Measurements from ENCODE around the gene PLOD2. TPM values are rescaled to one million over a fixed set of nuclear protein-coding genes. Genes with fewer than 3 reads are reported as not detected.
A peak's percentile ranks its signal among the peaks of the same experiment; 100 is the strongest.

Gene PLOD2
- total and polyA plus RNA-seq, 2 of the 4 experiments (the other 2 are of a cell fraction): 84.0 to 117 TPM

- peak; percentile 15 for ATAC-seq (ENCODE audit: low read depth)
- no peak overlapping the region; the same call in 1 of the 2 replicates for H3K9ac ChIP-seq (ENCODE audit: low read depth, low read length)
- no peaks in the 10 kb centered on the region for H3K36me3 ChIP-seq (ENCODE audit: control insufficient read depth, insufficient read depth, low read length)
- H4K8ac ChIP-seq (ENCODE audit: low read depth in 2 of 2, low read length in 2 of 2): peak overlapping the region; percentile 52 to 72; a peak in 3 of 4 replicates
- CTCF ChIA-PET: interaction anchor here (0.6 to 0.7 kb wide), 2 partner anchors 11 to 670 kb away, joined by 3 read pairs; no protein-coding TSS in a partner anchor
- H3K4me3 ChIP-seq (ENCODE audit: insufficient read depth, low read depth, low read length): no peak overlapping the region; the same call in 1 of the 2 replicates
- in situ Hi-C loops (cut with MboI; ENCODE audit: low sequenced_read_pairs): loop anchor here (5.0 kb wide), 1 partner anchor 96 kb away; no protein-coding TSS in a partner anchor
- no TSS peak for BruUV-seq (replicated peaks)
- H3K4ac ChIP-seq (ENCODE audit: low read depth, low read length): peak overlapping the region; percentile 83
- peak overlapping the region; percentile 20; the same call in 1 of the 2 replicates for H3K56ac ChIP-seq (ENCODE audit: extremely low read depth, insufficient read depth, low read length)
- peak overlapping the region; percentile 53; the same call in 1 of the 2 replicates for H4K91ac ChIP-seq (ENCODE audit: insufficient read depth, low read depth, low read length)
- H2AK9ac ChIP-seq (replicated peaks; ENCODE audit: low read depth, low read length, poor library complexity): no peak overlapping the region
- peak overlapping the region; percentile 64 for H3K27ac ChIP-seq (ENCODE audit: insufficient read depth, low read length)
- peak overlapping the region; percentile 53; the same call in 1 of the 2 replicates for H2BK20ac ChIP-seq (ENCODE audit: low read depth, low read length)
- peak; percentile 94 for DNase-seq
- peaks cover 12% of the 10 kb centered on the region for H3K9me1 ChIP-seq (ENCODE audit: insufficient read depth, low read length)
- no peaks in the 10 kb centered on the region for H3K9me3 ChIP-seq (ENCODE audit: control insufficient read depth, insufficient read depth, low read length)
- H3K18ac ChIP-seq (ENCODE audit: low read depth, low read length): peak overlapping the region; percentile 80; the same call in 1 of the 2 replicates
- H4K20me1 ChIP-seq (ENCODE audit: insufficient read depth, low read length): peaks cover 2% of the 10 kb centered on the region; the same call in 1 of the 2 replicates
- no peak overlapping the region for H2AFZ ChIP-seq (replicated peaks; ENCODE audit: low read length, poor library complexity)
- H2AK5ac ChIP-seq (ENCODE audit: low read depth, low read length): 0 out of 2 replicates have a peak overlapping the region, but pooled peaks have one; percentile 29
- WGBS, 2 experiments (ENCODE audit: extremely low coverage in 2 of 2, insufficient read length in 1 of 2): 27% methylated on average over 1 of the region's 2 CpGs; no CpG with 5 or more reads in 1 of the 2 experiments
- POLR2A ChIA-PET (ENCODE audit: unreplicated experiment): no interaction called here
- H3K79me1 ChIP-seq (ENCODE audit: low read depth in 1 of 2, low read length in 2 of 2): peaks cover 3 to 18% of the 10 kb centered on the region in 2 experiments; a peak in 3 of 4 replicates
- dilution Hi-C loops (cut with HindIII; ENCODE audit: low sequenced_read_pairs, unreplicated experiment): no loop called here
- TF ChIP-seq CEBPB (IDR thresholded peaks at IDR 0.05; ENCODE audit: low read depth, low read length) (peak; percentile 100), MXI1 (IDR thresholded peaks at IDR 0.05; ENCODE audit: borderline replicate concordance, low read depth, low read length) (no peak), RCOR1 (IDR thresholded peaks at IDR 0.05; ENCODE audit: insufficient replicate concordance, low read length) (peak; percentile 38), ELK1 (IDR thresholded peaks at IDR 0.05; ENCODE audit: borderline replicate concordance, low read depth, low read length) (no peak), MAFK (IDR thresholded peaks at IDR 0.05; ENCODE audit: low read depth, low read length) (no peak), RFX5 (IDR thresholded peaks at IDR 0.05; ENCODE audit: low read depth, low read length) (no peak), MAZ (IDR thresholded peaks at IDR 0.05; ENCODE audit: borderline replicate concordance, low read depth, low read length) (no peak), CHD1 (IDR thresholded peaks at IDR 0.05; ENCODE audit: low read depth, low read length) (no peak), USF2 (IDR thresholded peaks at IDR 0.05; ENCODE audit: low read depth, low read length) (no peak), RAD21 (IDR thresholded peaks at IDR 0.05; ENCODE audit: low read length) (no peak), BHLHE40 (IDR thresholded peaks at IDR 0.05; ENCODE audit: low read depth, low read length) (no peak), FOS (IDR thresholded peaks at IDR 0.05; ENCODE audit: low read depth, low read length) (peak; percentile 52), CTCF (conservative IDR thresholded peaks at IDR 0.05; ENCODE audit: low read depth, low read length) (peak; percentile 30; the same call in 1 of the 2 replicates)
- H3K4me1 ChIP-seq (ENCODE audit: control insufficient read depth, insufficient read depth, low read length): peaks cover 18% of the 10 kb centered on the region
- H2BK15ac ChIP-seq (ENCODE audit: low read depth, low read length): peak overlapping the region; percentile 95; the same call in 1 of the 3 replicates
- intact Hi-C loops (cut with micrococcal nuclease): loop anchor here (5.0 kb wide), 1 partner anchor 36 kb away; no protein-coding TSS in a partner anchor
- H3K23ac ChIP-seq (ENCODE audit: low read depth, low read length): 0 out of 2 replicates have a peak overlapping the region, but pooled peaks have one; percentile 2
- H2BK120ac ChIP-seq (ENCODE audit: low read depth, low read length): peak overlapping the region; percentile 90
- H4K5ac ChIP-seq (ENCODE audit: low read depth, low read length): peak overlapping the region; percentile 68; the same call in 1 of the 2 replicates
- H2BK5ac ChIP-seq (ENCODE audit: low read depth, low read length, poor library complexity, severe bottlenecking): peak overlapping the region; percentile 88
- 0 out of 2 replicates have a peak overlapping the region, but pooled peaks have one; percentile 45 for H3K14ac ChIP-seq (replicated peaks; ENCODE audit: low read depth, low read length)
- peak overlapping the region; percentile 67; the same call in 1 of the 2 replicates for H3K4me2 ChIP-seq (ENCODE audit: low read depth, low read length)
- H3K27me3 ChIP-seq (ENCODE audit: control insufficient read depth, insufficient read depth, low read length): no peaks in the 10 kb centered on the region
Observed at GRCh38 chr3:146163584-146163983, 2.6 kb upstream of the PLOD2 start.

All from IMR-90 (cell line).